Measurements from ENCODE around the gene ZNF337.
"Not testable (repeated sequence)": the region's sequence is repeated elsewhere in the genome, so short reads cannot be mapped to it uniquely, and the experiment has no call there.

The ZNF337 gene

GRCh38 chr20:25696371-25697131 is at the start of gene ZNF337:
ZNF337 (minus strand) TSS chr20:25696853; CDS start chr20:25686417, 10,436 bp downstream.
- peak; percentile 97 for DNase-seq (ENCODE audit: low spot score)

DNA sequence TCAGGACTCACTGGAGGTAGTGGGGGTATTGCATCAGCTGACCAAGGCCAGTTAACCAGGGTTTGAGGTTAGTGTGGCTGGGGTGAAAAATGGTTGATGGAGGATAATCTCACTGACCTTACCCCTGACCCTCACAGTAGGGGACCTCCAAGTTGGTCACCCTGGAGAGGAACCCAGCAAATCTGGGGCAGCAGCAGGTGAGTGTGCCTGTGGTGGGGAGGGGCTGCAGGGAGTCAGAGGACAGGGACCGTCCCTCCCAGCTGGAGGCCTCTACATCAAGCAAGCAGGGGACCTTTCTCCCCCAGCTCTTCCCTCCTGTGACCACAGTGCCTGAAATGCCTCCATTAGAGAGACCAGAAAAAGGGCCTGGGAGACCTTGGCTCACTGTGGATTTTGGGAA is 49.1 kb upstream of the ZNF337 start:
- no peak for DNase-seq (ENCODE audit: low spot score)

- DNase-seq (ENCODE audit: low spot score): no peak
These were observed 48.4 kb upstream of the ZNF337 start for GRCh38 chr20:25745100-25745499.

- DNase-seq (ENCODE audit: low spot score): no peak
These were observed 47.6 kb upstream of the ZNF337 start for GRCh38 chr20:25744261-25744660.

DNA sequence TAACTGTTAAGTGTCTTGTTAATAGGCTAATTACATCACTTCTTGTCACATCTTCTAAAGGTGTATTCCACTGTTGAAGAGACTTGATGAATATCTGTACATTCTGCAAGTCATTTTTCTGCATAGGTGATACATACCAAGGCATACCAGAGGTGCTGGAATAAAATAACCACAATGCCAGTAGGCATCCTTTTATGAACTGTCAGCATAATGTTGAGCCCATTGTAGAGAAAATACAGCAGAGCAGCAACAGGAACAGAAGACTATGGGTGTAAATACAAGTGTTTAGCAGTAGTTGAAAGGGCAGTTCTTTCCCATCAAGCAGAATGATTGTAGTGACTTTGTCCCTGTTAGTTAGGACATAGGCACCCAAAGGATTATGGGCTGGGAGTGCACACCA is 44.4 kb upstream of the ZNF337 start:
- DNase-seq (ENCODE audit: low spot score): no peak

- DNase-seq (ENCODE audit: low spot score): no peak
These were observed 43.1 kb upstream of the ZNF337 start for GRCh38 chr20:25739615-25740320.

DNA sequence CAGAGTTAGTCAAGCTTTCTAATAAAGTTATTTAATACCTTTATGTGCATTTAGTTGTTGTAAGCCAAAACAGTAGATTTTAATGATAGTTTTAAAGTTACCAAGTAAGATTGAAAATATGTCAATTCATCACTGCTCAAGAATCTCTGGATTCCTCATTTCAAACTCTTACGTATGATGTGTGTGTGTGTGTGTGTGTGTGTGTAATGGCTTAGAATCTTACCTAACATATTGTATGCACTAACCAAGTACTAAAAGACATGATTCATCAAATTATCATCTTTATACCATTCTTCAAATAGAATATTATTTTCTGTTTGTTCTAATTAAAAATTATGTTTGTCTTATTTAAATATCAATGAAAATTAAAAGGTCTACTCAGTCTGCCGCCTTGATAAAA is 41.5 kb upstream of the ZNF337 start:
- DNase-seq (ENCODE audit: low spot score): no peak

- no peak for DNase-seq (ENCODE audit: low spot score)
These were observed 37.2 kb upstream of the ZNF337 start for GRCh38 chr20:25733903-25734302.

DNA sequence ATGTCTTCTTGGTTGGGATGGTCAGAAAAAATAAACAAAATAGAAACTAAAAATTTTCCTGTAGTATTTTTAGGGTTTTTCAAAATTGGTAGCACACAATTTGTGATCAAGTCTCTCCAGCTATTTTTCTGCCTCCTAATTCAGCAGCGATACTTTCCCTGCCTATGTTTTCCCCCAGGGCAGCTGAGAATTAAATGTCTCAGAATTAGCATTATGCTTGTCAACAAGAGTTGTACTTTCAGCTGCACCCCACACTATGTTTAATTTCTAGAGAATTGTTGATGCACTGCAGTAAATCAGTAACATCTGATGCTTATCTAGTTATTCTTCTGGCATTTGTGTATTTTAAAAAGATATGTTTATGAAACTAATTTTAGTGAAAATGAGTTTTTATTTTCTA is 34.2 kb upstream of the ZNF337 start:
- no peak for DNase-seq (ENCODE audit: low spot score)

DNA sequence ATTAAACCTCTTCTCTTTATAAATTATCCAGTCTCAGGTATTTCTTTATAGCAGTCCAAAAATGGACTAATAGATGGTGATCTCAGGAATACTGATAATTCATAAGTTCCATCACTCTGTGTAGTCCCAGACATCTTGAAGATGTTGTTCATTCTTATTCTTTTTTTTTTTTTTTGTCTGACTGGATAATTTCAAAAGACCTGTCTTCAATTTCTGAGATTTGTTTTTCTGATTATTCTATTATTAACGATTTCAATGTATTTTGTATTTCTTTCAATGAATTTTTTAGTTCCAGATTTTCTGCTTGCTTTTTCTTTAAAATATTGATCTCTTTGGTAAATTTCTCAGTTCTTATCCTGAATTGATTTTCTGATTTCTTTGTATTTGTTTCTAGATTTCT is 29.7 kb upstream of the ZNF337 start:
- no peak for DNase-seq (ENCODE audit: low spot score)

DNA sequence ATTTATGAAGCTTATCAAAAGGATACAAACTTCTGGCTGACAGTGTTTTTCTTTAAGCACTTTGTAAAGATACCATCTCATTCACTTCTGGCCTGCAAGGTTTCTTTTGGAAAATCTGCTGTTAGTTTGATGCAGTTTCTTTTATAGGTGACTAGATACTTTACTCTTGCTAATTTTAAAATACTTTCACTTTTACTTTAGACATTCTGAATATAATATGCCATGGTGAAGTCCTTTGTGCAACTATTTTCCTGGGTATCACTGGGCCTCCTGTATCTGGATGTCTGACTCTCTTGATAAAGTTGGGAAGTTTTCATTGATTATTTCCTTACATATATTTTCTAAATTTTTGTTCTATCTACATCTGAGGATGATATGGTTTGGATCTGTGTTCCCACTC is 29.0 kb upstream of the ZNF337 start:
- DNase-seq (ENCODE audit: low spot score): no peak

DNA sequence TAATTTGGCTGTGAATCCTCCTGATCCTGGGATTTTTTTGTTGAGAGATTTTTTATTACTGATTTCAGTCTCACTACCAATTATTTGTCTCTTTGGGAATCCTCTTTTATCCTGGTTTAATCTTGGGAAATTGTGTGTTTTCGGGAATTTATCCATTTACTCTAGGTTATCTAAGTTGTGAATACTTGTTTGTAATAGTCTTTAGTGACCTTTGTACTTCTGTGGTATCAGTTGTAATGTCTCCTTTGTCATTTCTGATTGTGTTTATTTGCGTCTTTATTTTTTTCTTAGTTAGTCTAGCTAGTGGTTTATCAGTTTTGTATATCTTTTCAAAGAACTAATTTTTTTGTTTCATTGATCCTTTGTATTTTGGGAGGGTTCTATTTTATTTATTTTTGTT is 27.3 kb upstream of the ZNF337 start:
- DNase-seq (ENCODE audit: low spot score): no peak

DNA sequence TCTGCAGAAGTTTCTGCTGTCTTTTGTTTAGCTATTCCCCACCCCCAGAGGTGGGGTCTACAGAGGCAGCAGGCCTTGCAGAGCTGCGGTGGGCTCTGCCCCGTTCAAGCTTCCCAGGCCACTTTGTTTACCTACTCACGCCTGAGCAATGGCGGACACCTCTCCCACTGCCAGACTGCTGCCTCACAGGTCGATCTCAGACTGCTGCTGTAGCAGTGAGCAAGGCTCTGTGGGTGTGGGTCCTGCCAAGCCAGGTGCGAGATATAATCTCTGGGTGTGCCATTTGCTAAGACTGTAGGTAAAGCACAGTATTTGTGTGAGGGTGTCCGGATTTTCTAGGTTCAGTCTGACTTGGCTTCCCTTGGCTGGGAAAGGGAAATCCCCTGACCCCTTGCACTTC is 23.6 kb upstream of the ZNF337 start:
- DNase-seq (ENCODE audit: low spot score): no peak

- DNase-seq (ENCODE audit: low spot score): not testable (repeated sequence)
These were observed 22.5 kb upstream of the ZNF337 start for GRCh38 chr20:25718896-25719809.

DNA sequence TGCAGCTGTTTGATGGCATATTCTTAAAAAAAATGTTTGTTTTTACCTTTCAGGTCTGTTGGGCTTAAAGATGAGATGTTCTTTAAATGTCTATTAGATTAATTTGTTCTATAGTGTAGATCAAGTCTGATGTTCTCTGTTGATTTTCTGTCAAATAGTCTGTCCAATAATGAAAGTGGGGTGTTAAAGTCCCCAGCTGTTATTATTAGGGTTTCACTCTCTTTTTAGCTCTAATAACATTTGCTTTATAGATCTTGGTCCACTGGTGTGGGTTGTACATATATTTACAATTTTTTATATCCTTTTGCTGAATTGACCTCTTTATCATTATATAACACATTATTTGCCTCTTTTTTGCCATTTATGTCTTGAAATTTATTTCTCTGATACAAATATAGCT is 11.0 kb upstream of the ZNF337 start:
- no peak for DNase-seq (ENCODE audit: low spot score)

DNA sequence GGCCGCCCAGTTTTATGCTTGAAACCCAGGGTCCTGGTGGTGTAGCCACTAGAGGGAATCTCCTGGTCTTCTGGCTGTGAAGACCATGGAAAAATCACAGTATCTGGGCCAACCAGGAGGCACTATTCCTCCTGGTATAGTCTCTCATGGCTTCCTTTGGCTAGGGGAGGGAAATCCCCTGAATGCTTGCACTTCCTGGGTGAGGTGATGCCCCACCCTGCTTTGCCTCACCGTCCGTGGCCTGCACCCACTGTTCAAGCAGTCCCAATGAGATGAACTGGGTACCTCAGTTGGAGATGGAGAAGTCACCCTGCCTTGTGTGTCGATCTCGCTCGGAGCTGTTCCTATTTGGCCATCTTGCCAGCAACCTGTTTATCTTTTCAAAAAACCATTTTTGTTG is 10.1 kb upstream of the ZNF337 start:
- DNase-seq (ENCODE audit: low spot score): no peak

GRCh38 chr20:25705830-25706351 is 9.2 kb upstream of the ZNF337 start:
- DNase-seq (ENCODE audit: low spot score): no peak

DNA sequence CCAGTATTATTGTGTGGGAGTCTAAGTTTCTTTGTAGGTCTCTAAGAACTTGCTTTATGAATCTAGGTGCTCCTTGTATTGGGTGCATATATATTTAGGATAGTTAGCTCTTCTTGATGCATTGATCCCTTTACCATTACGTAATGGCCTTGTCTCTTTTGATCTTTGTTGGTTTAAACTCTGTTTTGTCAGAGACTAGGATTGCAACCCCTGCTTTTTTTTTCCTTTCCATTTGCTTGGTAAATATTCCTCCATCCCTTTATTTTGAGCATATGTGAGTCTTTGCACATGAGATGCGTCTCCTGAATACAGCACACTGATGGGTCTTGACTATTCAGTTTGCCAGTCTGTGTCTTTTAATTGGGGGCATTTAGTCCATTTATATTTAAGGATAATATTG is 7.7 kb upstream of the ZNF337 start:
- not testable (repeated sequence) for DNase-seq (ENCODE audit: low spot score)

GRCh38 chr20:25700835-25701234 is 4.2 kb upstream of the ZNF337 start:
- not testable (repeated sequence) for DNase-seq (ENCODE audit: low spot score)

GRCh38 chr20:25699914-25700313 is 3.3 kb upstream of the ZNF337 start:
- DNase-seq (ENCODE audit: low spot score): no peak

DNA sequence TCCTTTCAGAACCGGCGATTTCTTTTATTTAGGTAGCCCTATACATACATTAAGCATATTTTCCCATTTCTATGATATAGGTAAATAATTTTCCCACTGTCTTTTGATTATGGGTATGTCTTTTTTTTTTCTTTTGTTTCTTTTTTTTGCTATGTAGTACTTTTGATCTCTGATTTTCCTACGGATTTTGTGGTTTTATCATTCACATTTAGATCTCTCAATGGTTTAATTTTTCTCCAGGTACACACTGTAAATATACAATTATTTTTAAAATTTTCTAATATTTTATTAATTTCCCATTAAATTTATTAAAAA is 436 bp upstream of the ZNF337 start:
- no peak for DNase-seq (ENCODE audit: low spot score)

GRCh38 chr20:25695532-25696370 is 902 bp downstream of the ZNF337 start:
- peak; percentile 17 for DNase-seq (ENCODE audit: low spot score)
